K562 (cell line): ENCODE results near the gene DHRS13. TPM values are rescaled to one million over a fixed set of nuclear protein-coding genes. Genes with fewer than 3 reads are reported as not detected.

Source experiments
- CBX5 ChIP-seq: IDR thresholded peaks from 2 replicates; pipeline ENCODE4 v1.6.1; 2014; ENCODE audit warnings: low read depth, borderline replicate concordance
- KDM5B ChIP-seq: fragments of 200-600 bp; sonication (generic); IDR thresholded peaks from 2 replicates; pipeline ENCODE4 v1.6.1; 2012; ENCODE audit warnings: low read depth, mild to moderate bottlenecking, moderate library complexity, low read length, control low read depth, inconsistent platforms; ENCODE audit not compliant: insufficient replicate concordance
- MAZ ChIP-seq, 2 experiments: fragments of 450-650 bp in 1 of 2; sonication (generic) in 1 of 2; formaldehyde crosslinking; IDR thresholded peaks in 1 of 2; conservative IDR thresholded peaks in 1 of 2; 2 replicates each; pipeline versions ENCODE4 v1.4.0 to v1.5.0; 2020; ENCODE audit warnings: mild to moderate bottlenecking in 1 of 2, missing genetic modification reagents in 1 of 2
- RAD51 ChIP-seq: fragments of 450-650 bp; IDR thresholded peaks from 2 replicates; pipeline ENCODE4 v1.7.1; 2016; ENCODE audit warnings: low read depth, mild to moderate bottlenecking, borderline replicate concordance
- RFX5 ChIP-seq: IDR thresholded peaks from 2 replicates; pipeline ENCODE4 v1.6.1; 2011; ENCODE audit warnings: low read depth, mild to moderate bottlenecking, improper control_type of control experiment, low read length
- SLC30A9 ChIP-seq: fragments of 250-450 bp; sonication (Bioruptor Pico); IDR thresholded peaks from 2 replicates; pipeline ENCODE4 v1.8.0; 2022; ENCODE audit warnings: mild to moderate bottlenecking, moderate library complexity
- SRSF1 ChIP-seq: fragments of 200-400 bp; formaldehyde crosslinking; IDR thresholded peaks from 2 replicates; pipeline ENCODE4 v1.6.1; 2017; ENCODE audit warnings: mild to moderate bottlenecking, low read depth, low read length, moderate library complexity
- STAT5B ChIP-seq: fragments of 250-450 bp; sonication (Bioruptor Pico); IDR thresholded peaks from 2 replicates; pipeline ENCODE4 v1.8.0; 2021; ENCODE audit warnings: mild to moderate bottlenecking, inconsistent platforms
- TGIF2 ChIP-seq: sonication (generic); formaldehyde crosslinking; IDR thresholded peaks from 2 replicates; pipeline ENCODE4 v1.8.1; 2022; ENCODE audit warnings: mild to moderate bottlenecking, missing genetic modification reagents, moderate library complexity
- ZNF143 ChIP-seq: sonication (generic); formaldehyde crosslinking; IDR thresholded peaks from 2 replicates; pipeline ENCODE4 v1.9.0; 2022; ENCODE audit warnings: mild to moderate bottlenecking, missing genetic modification reagents
- ZNF197 ChIP-seq: fragments of 200-800 bp; sonication (Bioruptor generic); IDR thresholded peaks from 2 replicates; pipeline ENCODE4 v1.6.1; 2016; ENCODE audit warnings: low read depth, missing genetic modification characterization, missing compliant biosample characterization
- ZNF79 ChIP-seq: fragments of 250-450 bp; sonication (Bioruptor Pico); IDR thresholded peaks from 2 replicates; pipeline ENCODE4 v1.4.0; 2020; ENCODE audit warnings: low read depth, mild to moderate bottlenecking, moderate library complexity
- polyA plus RNA-seq, 8 experiments: library from polyadenylated mRNA; depleted of rRNA in 4 of 8; stranded (reverse) in 5 of 8; unstranded in 3 of 8; fragments of >200 nt; fragmentation: Nextera tagmentation in 2 of 8; fragmentation: Illumina TruSeq in 1 of 8; extraction: Ambion mirVana in 2 of 8; extraction: Trizol in 1 of 8; gene quantifications; 2 replicates each; pipeline versions ENCODE4 v1.2.1 to v1.2.3, GENCODE V29; 2011 to 2014; ENCODE audit warnings: inconsistent platforms in 1 of 8, missing spikeins in 1 of 8
- total RNA-seq, 7 experiments: library from RNA; depleted of rRNA in 6 of 7; stranded (reverse); fragments of >200 nt in 6 of 7; fragmentation: Illumina TruSeq in 2 of 7; extraction: Trizol in 2 of 7; gene quantifications; 2 replicates each; pipeline versions ENCODE4 v1.2.1 to v1.2.3, GENCODE V29; 2011 to 2021; ENCODE audit warnings: low replicate concordance in 1 of 7
- TF ChIP-seq, protein P1 (sequence below): sonication (generic); formaldehyde crosslinking; IDR thresholded peaks from 2 replicates; pipeline ENCODE4 v1.8.1; 2023; ENCODE audit warnings: mild to moderate bottlenecking, missing genetic modification reagents
- TF ChIP-seq, protein P2 (sequence below): sonication (generic); formaldehyde crosslinking; IDR thresholded peaks from 2 replicates; pipeline ENCODE4 v1.8.1; 2023; ENCODE audit warnings: mild to moderate bottlenecking, missing genetic modification reagents
- TF ChIP-seq, protein P3 (sequence below): fragments of 450-650 bp; formaldehyde crosslinking; IDR thresholded peaks from 2 replicates; pipeline ENCODE4 v1.4.0; 2020; ENCODE audit warnings: mild to moderate bottlenecking
- TF ChIP-seq, protein P4 (sequence below): fragments of 450-650 bp; formaldehyde crosslinking; conservative IDR thresholded peaks from 2 replicates; pipeline ENCODE4 v1.4.0; 2022; ENCODE audit warnings: mild to moderate bottlenecking, missing genetic modification characterization
- TF ChIP-seq, protein P5 (sequence below): sonication (generic); formaldehyde crosslinking; IDR thresholded peaks from 2 replicates; pipeline ENCODE4 v1.9.0; 2022; ENCODE audit warnings: mild to moderate bottlenecking, missing genetic modification reagents

DHRS13 gene
- total and polyA plus RNA-seq, 9 of the 15 experiments (the other 6 are each of a cell fraction or from before 2014, with no cell fraction given): 0.32 to 52.3 (median 34.3) TPM; not detected in 1

DNA sequence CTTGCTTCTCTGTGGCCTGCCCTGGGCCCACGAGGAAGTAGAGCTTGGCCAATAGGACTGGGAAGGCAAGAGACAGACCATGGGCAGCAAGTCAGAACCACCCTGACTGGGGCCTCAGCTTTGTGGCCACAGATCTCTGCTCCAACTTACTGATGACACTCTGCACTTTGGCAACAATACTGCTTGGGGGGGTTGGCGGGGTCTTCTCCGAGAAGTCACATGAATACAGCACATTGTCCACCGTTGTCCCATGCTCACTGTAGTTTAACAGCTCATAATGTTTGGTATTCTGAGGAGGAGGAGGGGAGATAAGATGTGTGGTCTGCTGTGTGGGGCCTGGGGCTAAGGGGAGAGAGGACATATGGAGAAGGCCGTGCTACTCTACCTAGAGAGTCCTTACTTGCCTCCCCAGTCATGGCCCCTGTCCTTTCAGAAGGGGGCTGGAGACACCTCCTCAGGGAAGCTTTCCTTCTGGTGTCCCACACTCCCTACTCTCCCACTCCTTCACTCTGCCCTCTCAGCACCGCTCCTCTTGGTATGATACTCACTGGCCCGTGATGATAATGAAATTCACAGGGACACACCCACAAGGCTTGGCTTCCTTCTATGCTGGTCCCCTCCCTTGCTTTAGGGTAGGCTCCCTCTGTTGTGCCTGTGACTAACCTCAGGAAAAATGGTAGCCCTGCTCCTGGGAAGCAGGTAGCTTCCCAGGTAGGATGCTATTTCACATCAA, 4.0 kb upstream of the DHRS13 start (continued):
- TF ChIP-seq ZNF79 (no peak), RFX5 (no peak), ZNF197 (CRISPR knock-in tag) (no peak), SRSF1 (no peak), TGIF2 (CRISPR knock-in tag) (no peak), MAZ (CRISPR knock-in tag; conservative IDR thresholded peaks at IDR 0.05 in 1 of 2, IDR thresholded peaks at IDR 0.05 in 1 of 2) (peak in 1 of 2 experiments; percentile 19; a peak in 1 of 4 replicates), CBX5 (no peak), RAD51 (no peak), KDM5B (peak; percentile 11), STAT5B (no peak), ZNF143 (CRISPR knock-in tag) (no peak), SLC30A9 (CRISPR knock-in tag) (no peak)
- TF ChIP-seq, protein P1, sequence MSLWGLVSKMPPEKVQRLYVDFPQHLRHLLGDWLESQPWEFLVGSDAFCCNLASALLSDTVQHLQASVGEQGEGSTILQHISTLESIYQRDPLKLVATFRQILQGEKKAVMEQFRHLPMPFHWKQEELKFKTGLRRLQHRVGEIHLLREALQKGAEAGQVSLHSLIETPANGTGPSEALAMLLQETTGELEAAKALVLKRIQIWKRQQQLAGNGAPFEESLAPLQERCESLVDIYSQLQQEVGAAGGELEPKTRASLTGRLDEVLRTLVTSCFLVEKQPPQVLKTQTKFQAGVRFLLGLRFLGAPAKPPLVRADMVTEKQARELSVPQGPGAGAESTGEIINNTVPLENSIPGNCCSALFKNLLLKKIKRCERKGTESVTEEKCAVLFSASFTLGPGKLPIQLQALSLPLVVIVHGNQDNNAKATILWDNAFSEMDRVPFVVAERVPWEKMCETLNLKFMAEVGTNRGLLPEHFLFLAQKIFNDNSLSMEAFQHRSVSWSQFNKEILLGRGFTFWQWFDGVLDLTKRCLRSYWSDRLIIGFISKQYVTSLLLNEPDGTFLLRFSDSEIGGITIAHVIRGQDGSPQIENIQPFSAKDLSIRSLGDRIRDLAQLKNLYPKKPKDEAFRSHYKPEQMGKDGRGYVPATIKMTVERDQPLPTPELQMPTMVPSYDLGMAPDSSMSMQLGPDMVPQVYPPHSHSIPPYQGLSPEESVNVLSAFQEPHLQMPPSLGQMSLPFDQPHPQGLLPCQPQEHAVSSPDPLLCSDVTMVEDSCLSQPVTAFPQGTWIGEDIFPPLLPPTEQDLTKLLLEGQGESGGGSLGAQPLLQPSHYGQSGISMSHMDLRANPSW (CRISPR knock-in tag): no peak
- TF ChIP-seq, protein P2, sequence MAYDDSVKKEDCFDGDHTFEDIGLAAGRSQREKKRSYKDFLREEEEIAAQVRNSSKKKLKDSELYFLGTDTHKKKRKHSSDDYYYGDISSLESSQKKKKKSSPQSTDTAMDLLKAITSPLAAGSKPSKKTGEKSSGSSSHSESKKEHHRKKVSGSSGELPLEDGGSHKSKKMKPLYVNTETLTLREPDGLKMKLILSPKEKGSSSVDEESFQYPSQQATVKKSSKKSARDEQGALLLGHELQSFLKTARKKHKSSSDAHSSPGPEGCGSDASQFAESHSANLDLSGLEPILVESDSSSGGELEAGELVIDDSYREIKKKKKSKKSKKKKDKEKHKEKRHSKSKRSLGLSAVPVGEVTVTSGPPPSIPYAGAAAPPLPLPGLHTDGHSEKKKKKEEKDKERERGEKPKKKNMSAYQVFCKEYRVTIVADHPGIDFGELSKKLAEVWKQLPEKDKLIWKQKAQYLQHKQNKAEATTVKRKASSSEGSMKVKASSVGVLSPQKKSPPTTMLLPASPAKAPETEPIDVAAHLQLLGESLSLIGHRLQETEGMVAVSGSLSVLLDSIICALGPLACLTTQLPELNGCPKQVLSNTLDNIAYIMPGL (CRISPR knock-in tag): no peak
- TF ChIP-seq, protein P3, sequence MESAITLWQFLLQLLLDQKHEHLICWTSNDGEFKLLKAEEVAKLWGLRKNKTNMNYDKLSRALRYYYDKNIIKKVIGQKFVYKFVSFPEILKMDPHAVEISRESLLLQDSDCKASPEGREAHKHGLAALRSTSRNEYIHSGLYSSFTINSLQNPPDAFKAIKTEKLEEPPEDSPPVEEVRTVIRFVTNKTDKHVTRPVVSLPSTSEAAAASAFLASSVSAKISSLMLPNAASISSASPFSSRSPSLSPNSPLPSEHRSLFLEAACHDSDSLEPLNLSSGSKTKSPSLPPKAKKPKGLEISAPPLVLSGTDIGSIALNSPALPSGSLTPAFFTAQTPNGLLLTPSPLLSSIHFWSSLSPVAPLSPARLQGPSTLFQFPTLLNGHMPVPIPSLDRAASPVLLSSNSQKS (CRISPR knock-in tag): no peak
- TF ChIP-seq, protein P4, sequence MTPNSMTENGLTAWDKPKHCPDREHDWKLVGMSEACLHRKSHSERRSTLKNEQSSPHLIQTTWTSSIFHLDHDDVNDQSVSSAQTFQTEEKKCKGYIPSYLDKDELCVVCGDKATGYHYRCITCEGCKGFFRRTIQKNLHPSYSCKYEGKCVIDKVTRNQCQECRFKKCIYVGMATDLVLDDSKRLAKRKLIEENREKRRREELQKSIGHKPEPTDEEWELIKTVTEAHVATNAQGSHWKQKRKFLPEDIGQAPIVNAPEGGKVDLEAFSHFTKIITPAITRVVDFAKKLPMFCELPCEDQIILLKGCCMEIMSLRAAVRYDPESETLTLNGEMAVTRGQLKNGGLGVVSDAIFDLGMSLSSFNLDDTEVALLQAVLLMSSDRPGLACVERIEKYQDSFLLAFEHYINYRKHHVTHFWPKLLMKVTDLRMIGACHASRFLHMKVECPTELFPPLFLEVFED (CRISPR knock-in tag): no peak
- TF ChIP-seq, protein P5, sequence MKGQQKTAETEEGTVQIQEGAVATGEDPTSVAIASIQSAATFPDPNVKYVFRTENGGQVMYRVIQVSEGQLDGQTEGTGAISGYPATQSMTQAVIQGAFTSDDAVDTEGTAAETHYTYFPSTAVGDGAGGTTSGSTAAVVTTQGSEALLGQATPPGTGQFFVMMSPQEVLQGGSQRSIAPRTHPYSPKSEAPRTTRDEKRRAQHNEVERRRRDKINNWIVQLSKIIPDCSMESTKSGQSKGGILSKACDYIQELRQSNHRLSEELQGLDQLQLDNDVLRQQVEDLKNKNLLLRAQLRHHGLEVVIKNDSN (CRISPR knock-in tag): no peak
